Activated CD4-positive, alpha-beta T cell treated with anti-CD3 and anti-CD28 coated beads, Interleukin-2, Interleukin-6, amounts not matched to agents 100 ng/mL and 50 ng/mL, durations not matched to agents 16 hours and 8 hours (primary cell): Measurements from ENCODE around the gene CEBPZ.
"Not testable (repeated sequence)": the region's sequence is repeated elsewhere in the genome, so short reads cannot be mapped to it uniquely, and the experiment has no call there.

Experiments
- DNase-seq: peaks from one replicate; pipeline ENCODE4 v3.0.0-alpha.2; 2020

The CEBPZ gene, protein sequence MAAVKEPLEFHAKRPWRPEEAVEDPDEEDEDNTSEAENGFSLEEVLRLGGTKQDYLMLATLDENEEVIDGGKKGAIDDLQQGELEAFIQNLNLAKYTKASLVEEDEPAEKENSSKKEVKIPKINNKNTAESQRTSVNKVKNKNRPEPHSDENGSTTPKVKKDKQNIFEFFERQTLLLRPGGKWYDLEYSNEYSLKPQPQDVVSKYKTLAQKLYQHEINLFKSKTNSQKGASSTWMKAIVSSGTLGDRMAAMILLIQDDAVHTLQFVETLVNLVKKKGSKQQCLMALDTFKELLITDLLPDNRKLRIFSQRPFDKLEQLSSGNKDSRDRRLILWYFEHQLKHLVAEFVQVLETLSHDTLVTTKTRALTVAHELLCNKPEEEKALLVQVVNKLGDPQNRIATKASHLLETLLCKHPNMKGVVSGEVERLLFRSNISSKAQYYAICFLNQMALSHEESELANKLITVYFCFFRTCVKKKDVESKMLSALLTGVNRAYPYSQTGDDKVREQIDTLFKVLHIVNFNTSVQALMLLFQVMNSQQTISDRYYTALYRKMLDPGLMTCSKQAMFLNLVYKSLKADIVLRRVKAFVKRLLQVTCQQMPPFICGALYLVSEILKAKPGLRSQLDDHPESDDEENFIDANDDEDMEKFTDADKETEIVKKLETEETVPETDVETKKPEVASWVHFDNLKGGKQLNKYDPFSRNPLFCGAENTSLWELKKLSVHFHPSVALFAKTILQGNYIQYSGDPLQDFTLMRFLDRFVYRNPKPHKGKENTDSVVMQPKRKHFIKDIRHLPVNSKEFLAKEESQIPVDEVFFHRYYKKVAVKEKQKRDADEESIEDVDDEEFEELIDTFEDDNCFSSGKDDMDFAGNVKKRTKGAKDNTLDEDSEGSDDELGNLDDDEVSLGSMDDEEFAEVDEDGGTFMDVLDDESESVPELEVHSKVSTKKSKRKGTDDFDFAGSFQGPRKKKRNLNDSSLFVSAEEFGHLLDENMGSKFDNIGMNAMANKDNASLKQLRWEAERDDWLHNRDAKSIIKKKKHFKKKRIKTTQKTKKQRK

DNA sequence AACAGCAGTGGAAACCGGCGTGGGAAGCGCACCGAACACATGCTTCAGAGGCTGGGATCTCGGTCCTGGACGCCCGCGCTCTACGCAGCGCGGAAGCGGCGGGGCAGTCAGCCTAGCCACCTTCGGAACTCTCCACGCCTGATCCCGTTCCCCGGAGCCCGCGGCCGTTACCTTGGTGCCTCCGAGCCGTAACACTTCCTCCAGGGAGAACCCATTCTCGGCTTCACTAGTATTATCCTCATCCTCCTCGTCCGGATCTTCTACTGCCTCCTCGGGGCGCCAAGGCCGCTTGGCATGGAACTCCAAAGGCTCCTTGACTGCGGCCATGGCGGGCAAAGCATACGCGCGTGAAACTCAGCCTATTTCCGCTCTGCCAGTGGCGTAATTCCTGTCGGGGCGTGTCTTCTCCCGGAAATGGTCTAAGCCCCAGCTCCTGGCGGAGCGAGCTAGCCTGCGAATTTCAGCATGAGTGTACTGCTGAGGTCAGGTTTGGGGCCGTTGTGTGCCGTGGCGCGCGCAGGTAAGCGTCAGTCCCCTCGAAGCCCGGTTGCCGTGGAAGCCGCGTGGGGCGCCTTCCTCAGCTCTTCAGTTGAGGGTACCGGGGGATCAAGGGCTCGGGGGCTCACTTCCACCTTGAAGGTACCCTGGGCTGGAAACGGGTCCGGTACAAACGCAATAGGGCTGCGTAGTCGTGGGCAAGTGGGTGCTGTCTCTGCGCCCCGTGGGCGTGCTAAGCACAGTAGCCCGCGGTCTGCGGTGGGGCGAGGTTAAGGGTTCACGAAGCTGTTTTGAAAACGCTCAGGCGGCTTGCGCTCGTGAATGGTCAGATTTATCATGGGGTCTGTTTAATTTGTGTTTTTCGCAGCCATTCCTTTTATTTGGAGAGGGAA is at the start of gene CEBPZ, which contains the start of gene NDUFAF7:
TSS of gene CEBPZ (minus strand) at position 356 of the 890 bp plus-strand sequence. CDS start at position 327, 29 bp downstream.
TSS of gene NDUFAF7 (plus strand) at position 418 of the 890 bp plus-strand sequence. CDS start at position 466, 48 bp downstream.
- peak; percentile 94 for DNase-seq

DNA sequence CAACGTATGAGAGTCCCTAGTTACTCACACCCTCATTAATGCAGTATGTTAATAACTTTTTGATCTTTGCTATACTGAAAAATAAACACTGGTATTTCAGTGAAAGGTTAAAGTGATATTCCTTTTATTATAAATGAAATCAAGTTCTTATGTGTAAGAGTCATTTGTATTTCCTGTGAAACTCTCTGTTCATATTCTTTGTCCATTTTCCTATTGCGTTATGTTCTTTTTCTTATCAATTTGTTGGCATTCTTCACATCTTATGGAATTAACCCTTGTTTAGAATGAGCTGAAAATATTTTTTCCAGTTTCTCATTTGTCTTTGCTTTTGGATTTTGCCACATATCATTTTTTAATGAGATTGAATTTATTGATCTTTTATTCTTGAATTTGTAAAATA is 44.9 kb upstream of the CEBPZ start:
- no peak for DNase-seq

DNA sequence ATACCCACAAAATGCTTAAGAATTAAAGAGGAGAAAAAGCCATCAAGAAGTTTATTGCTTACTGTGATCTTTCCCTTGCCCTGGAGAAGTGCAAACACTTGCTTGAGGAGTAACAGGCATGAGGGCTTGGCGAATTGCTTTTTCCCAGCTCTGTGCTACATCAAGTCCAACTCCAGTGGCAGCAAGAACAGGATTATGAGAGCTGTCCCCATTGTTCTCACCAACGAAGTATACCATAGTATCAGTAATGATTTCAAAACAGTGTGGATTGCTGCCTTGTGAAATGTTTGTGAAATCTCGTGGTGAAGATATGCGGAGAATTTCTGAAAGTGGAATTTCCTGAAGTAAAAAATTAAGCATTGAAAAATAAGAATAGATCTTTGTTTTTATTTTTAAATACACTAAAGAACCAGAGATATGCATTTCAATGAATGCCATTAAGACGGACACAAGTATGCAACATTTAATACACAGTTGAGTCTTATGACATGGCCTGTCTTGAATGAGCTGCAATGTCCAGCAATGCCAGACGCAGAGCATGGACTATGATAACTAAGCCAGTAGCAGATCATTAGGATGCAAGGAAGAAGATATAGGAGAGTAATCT is 43.1 kb upstream of the CEBPZ start:
- no peak for DNase-seq

DNA sequence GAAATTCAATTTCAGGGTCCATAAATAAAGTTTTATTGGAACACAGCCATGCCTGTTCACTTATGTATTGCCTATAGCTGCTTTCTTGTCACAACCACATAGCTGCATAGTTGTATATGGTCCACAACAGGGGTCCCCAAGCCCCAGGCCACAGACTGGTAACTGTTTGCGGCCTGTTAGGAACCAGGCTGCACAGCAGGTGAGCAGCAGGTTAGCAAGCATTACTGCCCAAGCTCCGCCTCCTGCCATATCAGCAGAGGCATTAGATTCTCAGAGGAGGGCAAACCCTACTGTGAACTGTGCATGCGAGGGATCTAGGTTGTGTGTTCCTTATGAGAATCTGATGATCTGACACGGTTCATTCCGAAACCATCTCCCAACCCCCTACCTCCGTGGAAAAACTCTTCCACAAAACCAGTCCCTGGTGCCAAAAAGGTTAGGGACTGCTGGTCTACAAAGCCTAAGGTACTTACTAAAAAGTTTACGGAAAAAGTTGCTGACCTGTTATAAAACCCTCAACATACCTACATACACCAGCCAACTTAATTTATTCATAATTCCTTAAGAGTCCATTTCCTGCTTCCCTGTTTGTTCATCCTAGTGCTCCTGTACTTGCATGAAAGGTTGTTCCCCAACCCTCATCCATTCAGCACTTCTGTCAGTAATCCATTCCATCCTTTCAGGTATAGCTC is 40.1 kb upstream of the CEBPZ start:
- no peak for DNase-seq

DNA sequence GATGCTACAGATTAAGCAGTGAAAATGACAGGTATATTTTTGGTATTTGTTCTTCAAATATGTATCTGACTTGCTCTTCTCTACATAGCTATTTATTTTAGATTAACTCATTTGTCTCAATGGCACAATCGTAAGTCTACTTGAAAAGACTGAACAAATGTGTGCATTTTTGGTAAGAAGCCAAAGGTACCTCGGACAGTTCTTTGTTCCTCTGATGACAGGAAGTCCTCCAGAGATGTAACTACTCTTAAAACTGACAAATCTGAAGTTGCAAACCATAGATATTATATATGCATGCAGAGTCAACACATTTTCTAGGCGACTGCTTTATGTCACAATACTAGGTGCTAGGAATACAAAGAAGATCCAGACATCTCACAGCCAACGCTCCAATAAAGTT is 36.7 kb upstream of the CEBPZ start:
- DNase-seq: no peak

DNA sequence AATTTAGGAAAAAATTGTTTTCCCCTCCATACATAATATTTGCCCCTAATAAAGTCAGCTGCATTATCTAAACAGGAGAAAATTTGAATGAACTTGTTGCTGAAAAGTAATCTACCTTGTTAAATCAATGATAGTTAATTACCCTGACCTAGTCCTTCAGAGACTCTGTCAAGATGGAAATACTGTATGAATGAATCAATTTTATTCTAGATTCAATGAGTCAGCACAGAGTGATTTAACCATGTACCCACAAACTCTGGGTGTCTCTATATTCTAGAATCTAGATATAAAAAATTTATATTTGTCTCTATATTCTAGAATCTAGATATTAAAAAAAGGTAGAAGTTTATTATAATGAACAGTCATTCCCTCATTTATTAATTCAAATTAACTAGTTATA is 36.3 kb upstream of the CEBPZ start:
- DNase-seq: no peak

DNA sequence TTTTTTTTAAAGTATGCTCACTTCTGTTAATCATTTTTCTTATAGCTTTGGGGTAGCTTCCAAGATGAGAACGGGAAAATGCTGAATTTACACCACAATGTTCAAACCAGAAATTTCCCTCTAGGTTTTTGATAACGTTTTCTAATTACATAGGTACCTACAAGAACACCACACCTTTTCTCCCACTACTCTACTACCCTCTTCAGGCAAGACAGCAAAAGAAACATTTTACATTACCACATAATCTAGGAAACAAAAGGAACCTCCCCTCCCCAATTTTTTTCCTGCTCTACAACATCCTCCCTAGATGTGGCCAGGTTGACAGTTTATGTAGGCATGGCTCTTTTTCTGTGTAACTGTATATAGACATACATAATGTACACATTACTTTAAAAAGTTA is 32.4 kb upstream of the CEBPZ start:
- DNase-seq: no peak

DNA sequence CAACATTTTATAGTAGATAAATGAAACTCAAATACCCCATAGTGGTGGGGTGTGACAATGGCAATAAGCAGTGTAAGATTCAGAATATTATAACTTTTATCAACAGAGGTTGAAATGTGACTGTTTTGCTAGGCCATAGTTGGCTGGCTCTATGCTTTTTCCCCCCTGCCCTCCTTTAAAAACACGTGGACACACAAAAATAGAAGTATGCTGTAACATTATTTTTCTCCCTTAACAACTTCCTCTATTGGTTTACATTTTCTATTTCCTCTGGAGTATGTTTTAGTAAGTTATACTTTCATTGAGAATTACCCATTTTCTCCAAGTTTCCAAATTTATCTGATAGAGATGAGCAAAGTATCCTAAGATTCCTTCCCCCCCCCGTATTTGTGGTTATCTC is 31.1 kb upstream of the CEBPZ start:
- no peak for DNase-seq

DNA sequence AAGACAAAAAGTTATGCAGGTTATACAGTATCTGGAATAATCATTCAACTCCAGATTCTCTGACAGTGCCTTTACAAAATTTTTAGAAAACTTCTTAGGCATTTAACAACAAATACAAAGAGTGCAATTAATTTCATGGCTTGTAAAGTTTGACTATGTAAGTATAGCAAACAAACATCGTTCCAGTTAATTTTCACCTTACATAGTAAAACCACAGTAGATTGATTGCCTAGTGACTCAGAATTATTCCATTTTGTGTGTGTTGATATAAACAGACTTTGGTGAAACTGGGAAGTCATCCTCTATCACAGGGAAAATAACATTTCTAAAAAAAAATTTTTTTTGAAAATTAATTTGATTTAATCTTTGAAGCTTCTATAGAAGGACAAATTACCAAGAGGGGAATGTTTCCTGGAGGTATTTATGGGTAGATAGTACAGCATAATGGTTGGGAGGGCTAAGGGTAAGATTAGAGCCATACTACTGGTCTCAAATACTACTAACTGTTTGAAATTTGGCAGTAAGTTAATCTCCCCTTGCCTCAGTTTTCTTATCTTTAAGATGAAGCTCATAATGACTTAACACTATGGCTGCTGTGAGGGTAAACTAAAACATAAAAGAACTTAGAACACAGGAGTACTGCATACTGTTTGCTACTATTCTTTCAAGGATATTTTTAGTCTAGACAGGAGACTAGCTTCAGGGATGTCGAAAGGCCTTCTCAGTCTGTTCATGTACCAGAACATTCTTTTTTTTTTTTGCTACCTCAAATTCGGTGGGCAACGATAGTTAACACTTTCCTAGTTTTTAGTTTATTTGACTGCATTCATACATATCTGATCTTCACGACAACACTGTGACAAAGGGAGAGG is 19.7 kb upstream of the CEBPZ start:
- no peak for DNase-seq

DNA sequence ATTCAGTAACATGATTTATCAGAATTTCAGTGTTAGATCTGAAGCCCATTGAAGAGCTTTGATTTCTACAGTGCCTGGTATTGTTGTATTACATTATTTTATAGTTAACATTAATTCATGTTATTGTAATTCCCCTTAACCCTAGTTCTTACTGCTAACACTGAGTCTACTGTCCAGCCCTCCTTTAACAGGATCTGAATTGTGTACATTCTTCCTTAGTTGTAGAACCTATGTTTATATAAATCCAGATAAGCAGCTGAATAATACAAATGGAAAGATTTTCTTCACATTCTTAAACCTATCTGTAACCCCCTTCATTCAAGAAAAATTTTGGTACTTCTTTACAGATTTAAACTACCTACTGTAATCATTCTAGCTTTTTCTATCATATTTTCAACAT is 14.8 kb upstream of the CEBPZ start:
- no peak for DNase-seq

DNA sequence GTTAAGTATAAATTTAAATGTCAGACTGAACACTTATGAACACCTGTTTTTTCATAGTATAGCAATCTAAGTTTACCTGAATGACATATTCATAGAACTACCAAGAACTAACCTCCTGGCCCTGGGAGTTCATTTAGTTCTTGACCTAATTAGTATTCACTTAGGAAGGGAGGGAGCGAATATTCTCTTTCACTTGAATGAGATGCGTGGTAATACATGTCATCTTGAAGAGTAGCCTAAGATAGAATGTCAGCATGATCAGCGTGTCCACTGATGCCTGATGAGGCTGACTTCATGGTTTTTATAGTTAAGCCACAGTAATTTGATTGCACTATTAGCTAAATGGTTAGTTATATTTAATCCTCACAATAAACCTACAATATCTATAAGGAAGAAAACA is 13.4 kb upstream of the CEBPZ start:
- no peak for DNase-seq

DNA sequence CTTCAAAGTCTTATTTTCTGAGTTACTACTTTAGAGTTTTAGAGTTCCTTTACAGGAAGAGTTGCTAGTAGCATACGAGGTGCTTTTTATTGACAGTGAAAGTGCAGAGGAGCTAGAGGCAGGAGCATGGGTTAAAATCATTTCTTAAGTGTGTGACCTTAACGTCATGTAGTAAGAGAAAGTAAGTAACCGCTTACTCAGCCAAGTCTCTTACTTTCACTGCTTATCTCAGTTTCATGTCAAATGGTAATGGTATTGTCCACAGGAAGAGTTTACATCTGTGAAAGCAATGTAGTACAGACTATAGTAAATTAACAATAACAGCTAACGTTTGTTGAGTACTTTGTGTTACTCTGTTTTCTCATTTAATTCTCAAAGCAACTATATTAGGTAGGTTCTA is 12.6 kb upstream of the CEBPZ start:
- peak; percentile 49 for DNase-seq

DNA sequence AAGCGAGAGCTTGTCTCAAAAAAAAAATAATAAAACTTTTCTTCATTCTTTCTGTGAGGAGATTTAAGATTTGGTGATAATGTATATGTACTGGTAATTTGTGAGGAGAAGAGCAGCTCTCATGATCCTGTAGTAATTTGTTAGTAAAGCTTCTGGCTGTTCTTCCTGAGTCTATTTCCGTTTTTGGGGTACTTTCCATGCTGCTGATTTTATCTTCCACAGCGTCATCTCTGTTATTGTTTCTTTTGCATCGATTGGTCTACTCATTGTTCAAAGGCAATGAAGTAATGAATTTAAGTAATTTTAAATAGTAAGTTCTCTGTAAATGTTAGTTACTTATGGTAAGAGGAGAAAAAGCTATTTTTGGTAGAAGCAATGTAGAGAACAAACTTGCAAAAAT is 12.0 kb upstream of the CEBPZ start:
- no peak for DNase-seq

DNA sequence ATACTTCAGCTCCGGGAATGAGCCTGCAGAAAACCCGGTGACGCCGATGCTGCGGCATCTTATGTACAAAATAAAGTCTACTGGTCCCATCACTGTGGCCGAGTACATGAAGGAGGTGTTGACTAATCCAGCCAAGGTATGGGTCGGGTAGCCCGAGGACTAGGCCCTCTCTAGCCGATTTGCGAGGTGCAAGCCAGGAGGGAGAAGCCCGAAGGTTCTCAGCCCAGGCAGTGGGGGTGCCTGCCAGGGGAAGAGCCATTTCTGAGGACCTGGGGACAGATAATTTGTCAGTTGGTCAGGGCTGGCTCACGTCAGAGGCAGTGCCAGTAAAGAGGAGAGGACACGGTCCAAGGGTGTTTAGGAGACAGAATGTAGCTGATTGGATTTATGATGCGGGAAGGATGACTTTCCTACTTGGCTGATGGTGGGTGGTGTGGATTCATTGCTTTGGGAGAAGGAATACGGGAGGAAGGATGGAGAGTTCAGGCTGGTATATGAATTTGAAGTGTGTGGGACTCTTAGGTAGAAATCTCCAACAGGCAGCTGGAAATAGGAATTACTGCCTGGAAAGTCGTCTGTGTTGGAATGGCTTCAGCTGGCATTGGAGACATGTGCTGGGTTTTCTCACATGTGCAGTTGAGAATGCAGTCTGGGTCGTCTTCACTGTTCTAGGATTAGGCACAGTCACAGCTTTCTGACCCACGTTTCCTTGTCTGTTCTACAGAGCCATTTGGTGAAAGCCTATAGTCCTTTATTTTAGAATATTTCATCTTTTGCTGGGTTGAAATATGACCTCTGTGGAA is 936 bp upstream of the CEBPZ start:
- peak; percentile 17 for DNase-seq

DNA sequence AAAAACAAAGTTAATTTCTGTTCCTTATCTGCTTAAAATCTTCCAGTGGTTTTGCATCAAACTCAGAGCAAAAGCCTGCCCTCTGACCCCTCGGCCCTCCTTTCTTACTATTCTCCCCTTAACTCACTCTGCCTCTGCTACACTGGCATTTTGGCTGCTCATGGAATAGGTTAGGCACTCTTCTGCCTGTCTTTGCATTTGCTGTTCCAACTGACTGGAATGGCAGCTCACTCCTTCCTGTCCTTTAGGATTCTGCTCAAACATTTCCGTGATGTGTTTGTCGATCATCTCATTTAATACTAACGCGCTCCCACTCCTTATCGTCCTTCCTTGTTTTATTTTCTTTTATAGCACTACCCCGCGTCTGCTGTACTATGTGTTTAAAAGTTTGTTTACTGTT is 815 bp downstream of the CEBPZ start:
- no peak for DNase-seq

DNA sequence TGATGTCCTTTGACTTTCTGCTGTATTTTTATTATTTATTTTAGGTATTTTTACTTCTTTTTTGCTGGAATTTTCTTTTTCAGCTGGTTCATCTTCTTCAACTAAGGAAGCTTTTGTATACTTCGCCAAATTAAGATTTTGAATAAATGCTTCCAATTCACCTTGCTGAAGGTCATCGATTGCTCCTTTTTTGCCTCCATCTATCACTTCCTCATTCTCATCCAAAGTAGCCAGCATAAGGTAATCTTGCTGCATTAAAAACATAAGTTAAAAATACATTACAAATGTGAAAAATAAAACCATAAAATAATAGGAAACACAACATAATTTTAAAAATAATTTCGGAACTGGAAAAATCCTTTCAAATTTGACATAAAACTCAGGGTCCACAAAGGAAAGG is 2.6 kb downstream of the CEBPZ start:
- no peak for DNase-seq

DNA sequence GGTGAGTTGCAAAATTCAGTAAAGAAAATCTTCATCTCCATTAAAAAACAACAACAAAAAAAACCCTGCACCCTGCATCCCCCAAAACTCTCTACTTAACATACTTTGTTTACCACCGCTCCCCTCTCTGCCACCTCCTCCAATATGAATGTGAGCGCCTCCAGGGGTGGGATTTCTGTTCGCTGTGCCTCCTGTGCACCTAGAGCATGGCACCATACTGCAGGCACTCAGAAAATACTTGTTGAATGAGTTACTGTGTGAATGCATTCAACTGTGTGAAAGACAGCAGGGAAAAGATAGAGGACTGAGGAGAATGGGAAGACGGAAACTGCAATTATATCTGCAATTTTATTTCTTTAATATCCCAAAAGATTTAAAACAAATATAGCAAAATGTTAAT is 4.5 kb downstream of the CEBPZ start:
- DNase-seq: no peak

DNA sequence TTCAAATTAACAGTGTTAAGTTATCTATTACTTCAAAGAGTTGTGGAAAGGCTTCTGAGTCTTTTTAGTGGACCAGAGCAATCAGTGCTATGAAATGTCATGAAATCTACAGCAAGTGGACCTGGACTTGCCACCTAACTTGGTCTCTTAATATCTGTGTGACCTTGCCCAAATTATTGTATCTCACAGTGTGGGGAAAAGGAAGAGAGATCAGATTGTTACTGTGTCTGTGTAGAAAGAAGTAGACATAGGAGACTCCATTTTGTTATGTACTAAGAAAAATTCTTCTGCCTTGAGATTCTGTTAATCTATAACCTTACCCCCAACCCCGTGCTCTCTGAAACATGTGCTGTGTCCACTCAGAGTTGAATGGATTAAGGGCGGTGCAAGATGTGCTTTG is 6.3 kb downstream of the CEBPZ start:
- DNase-seq: not testable (repeated sequence)

DNA sequence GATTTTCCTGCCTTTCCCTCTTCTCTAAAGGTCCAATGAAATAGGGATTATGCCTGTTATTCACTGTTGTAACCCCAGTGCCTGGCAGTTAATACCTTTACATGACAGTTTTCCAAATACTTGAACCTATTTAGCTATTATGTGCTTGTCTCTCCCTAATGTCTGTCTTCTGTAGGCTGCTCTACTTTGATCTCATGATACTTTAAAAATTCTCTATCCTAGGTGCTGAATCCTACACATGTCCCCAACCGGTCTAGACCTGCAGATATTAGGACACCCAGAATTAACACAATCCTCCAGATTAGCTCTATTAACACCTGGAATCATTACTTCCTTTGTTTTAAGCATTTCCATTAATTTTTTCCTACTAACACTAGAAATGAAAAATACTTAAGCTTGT is 7.3 kb downstream of the CEBPZ start:
- DNase-seq: no peak

DNA sequence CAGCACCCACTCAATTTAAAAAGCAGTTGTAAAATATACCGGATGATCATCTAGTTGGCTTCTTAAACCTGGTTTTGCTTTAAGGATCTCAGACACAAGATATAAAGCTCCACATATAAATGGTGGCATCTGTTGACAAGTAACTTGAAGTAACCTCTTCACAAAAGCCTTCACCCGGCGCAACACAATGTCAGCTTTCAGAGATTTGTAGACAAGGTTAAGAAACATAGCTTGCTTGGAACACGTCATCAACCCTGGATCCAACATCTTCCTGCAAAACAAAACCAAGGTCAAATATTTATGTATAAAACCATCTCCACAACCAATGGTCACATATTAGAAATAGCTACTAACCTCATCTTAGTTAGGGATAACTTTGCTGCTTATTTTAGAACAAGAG is 8.3 kb downstream of the CEBPZ start:
- no peak for DNase-seq
